ENCODE results near the gene WDR59. TPM values are rescaled to one million over a fixed set of nuclear protein-coding genes. Genes with fewer than 3 reads are reported as not detected.
"Not testable (repeated sequence)": the region's sequence is repeated elsewhere in the genome, so short reads cannot be mapped to it uniquely, and the experiment has no call there.

Gene WDR59
- total RNA-seq, 1 donor from 2014 or later, result 64.0 TPM

DNA sequence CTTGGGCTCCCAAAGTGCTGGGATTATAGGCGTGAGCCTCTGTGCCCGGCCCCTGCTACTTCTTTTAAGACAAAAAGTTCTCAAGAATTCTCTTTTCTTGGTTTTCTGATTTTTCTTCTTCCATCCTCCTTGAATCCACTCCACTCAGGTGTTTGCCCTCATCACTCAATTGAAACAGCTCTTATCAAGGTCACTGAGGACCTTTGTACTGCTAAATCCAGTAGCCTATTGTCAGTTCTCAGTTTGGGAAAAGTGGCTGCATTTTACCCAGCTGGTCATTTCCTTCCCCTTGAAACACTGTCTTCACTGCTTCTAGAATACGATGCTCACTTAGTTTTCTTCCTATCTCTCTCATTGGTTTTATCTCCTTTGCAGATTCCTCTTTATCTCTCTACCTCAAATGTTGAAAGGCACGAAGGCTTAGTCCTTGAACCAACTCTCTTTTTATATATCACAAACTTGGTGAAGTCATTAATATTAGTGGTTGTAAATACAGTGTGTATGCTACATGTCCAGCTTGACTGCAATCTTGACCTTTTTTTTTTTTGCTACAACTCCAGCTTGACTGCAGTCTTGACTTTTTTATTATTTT lies 43.7 kb upstream of the WDR59 start:
- H3K36me3 ChIP-seq, result no peaks in the 10 kb centered on the region
- H2AFZ ChIP-seq (replicated peaks), result no peak overlapping the region
- H3K4me1 ChIP-seq, result no peaks in the 10 kb centered on the region
- H3K9me3 ChIP-seq (ENCODE audit: low read depth), result no peaks in the 10 kb centered on the region
- H4K20me1 ChIP-seq (ENCODE audit: low read depth), result peaks cover 12% of the 10 kb centered on the region
- no peaks in the 10 kb centered on the region for H3F3A ChIP-seq (ENCODE audit: low read depth)
- H3K4me3 ChIP-seq, result no peak overlapping the region
- Mint-ChIP-seq H3K36me3 (peaks cover 14% of the 10 kb centered on the region), H3K27ac (no peak overlapping the region), H3K9me3 (peaks cover 22% of the 10 kb centered on the region), H3K4me1 (peaks cover 3% of the 10 kb centered on the region), H3K4me3 (no peak overlapping the region), H3K27me3 (ENCODE audit: insufficient read depth, low read depth) (no peaks in the 10 kb centered on the region)
- DNase-seq (ENCODE audit: low spot score), result no peak
- no peak overlapping the region for H3K4me2 ChIP-seq
- no peak overlapping the region for H3K27ac ChIP-seq
- no peaks in the 10 kb centered on the region for H3K27me3 ChIP-seq
- no peak for TF ChIP-seq EZH2 (IDR thresholded peaks at IDR 0.05)
- TF ChIP-seq EZH2phosphoT487 (IDR thresholded peaks at IDR 0.05), result no peak
- TF ChIP-seq, protein P1, sequence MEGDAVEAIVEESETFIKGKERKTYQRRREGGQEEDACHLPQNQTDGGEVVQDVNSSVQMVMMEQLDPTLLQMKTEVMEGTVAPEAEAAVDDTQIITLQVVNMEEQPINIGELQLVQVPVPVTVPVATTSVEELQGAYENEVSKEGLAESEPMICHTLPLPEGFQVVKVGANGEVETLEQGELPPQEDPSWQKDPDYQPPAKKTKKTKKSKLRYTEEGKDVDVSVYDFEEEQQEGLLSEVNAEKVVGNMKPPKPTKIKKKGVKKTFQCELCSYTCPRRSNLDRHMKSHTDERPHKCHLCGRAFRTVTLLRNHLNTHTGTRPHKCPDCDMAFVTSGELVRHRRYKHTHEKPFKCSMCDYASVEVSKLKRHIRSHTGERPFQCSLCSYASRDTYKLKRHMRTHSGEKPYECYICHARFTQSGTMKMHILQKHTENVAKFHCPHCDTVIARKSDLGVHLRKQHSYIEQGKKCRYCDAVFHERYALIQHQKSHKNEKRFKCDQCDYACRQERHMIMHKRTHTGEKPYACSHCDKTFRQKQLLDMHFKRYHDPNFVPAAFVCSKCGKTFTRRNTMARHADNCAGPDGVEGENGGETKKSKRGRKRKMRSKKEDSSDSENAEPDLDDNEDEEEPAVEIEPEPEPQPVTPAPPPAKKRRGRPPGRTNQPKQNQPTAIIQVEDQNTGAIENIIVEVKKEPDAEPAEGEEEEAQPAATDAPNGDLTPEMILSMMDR (IDR thresholded peaks at IDR 0.05), result no peak
- H3K79me2 ChIP-seq (ENCODE audit: low read depth), result peaks cover 99% of the 10 kb centered on the region
- H3K9ac ChIP-seq, result no peak overlapping the region

DNA sequence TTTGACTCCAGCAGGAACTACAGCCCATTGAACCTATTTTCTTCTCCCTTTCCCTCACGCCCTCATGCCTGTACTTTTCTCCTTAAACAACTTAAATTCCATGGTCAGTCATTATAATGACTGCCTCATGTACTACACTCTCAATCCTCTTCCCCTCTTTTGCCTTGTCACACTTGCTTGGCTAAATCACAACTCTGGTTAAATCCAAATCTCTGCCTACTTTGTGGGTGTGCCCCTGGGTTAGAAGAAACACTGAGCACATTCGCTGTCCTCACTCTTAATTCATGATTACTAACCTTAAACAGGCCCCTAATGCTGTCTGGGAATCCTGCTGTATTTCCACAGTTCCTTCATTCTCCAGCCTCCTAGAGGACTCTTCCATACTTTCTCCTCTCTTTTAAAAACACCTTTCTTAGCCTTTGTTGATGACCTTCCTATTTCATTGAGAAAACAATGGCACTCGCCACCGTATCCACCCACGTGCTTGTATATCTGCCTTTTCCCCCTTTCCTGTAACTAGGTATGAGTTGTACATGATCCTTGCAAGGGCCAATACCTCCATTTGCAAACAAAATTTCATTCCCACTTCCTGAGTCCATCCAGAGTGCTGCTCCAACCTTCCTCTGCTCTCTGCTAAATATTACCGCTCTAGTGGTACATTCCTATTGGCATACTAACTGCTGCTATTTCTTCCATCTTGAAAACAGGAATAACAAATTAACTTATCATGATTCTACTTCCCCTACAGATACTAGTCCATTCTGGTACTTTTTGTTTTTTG lies 42.8 kb upstream of the WDR59 start:
- TF ChIP-seq, protein P1 (IDR thresholded peaks at IDR 0.05), result no peak
- TF ChIP-seq EZH2 (IDR thresholded peaks at IDR 0.05) (no peak), EZH2phosphoT487 (IDR thresholded peaks at IDR 0.05) (no peak)
- Mint-ChIP-seq H3K36me3 (peaks cover 19% of the 10 kb centered on the region), H3K27me3 (ENCODE audit: insufficient read depth, low read depth) (no peaks in the 10 kb centered on the region), H3K27ac (no peak overlapping the region), H3K4me1 (peaks cover 3% of the 10 kb centered on the region), H3K9me3 (peaks cover 27% of the 10 kb centered on the region), H3K4me3 (no peak overlapping the region)
- Histone ChIP-seq H2AFZ (replicated peaks) (no peak overlapping the region), H4K20me1 (ENCODE audit: low read depth) (peaks cover 12% of the 10 kb centered on the region), H3K4me3 (no peak overlapping the region), H3K9ac (no peak overlapping the region), H3K36me3 (no peaks in the 10 kb centered on the region), H3K9me3 (ENCODE audit: low read depth) (no peaks in the 10 kb centered on the region), H3K4me2 (no peak overlapping the region), H3K79me2 (ENCODE audit: low read depth) (peaks cover 99% of the 10 kb centered on the region), H3K27ac (no peak overlapping the region), H3K27me3 (no peaks in the 10 kb centered on the region), H3F3A (ENCODE audit: low read depth) (no peaks in the 10 kb centered on the region), H3K4me1 (no peaks in the 10 kb centered on the region)
- no peak for DNase-seq (ENCODE audit: low spot score)

DNA sequence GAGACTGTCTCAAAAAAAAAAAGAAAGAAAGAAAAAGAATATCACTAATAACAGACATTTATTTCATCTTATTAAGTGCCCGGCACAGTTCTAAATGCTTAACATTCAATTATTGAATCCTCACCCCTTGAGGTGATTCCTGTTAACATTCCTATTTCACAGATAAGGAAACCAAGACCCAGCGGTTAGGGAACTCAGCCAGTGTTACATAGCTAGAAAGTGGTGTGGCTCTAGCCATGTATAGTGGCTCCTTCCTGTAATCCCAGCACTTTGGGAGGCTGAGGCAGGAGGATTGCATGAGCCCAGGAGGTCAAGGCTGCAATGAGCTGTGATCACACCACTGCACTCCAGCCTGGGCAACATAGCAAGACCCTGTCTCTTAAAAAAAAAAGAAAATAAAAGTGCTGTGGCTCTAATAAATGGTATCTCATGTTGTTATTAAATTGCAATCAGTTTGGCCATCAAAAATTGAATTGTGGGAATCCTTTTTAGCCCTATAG lies 42.0 kb upstream of the WDR59 start:
- no peaks in the 10 kb centered on the region for H3F3A ChIP-seq (ENCODE audit: low read depth)
- Mint-ChIP-seq H3K9me3 (peaks cover 26% of the 10 kb centered on the region), H3K4me3 (no peak overlapping the region), H3K27me3 (ENCODE audit: insufficient read depth, low read depth) (no peaks in the 10 kb centered on the region), H3K4me1 (peaks cover 3% of the 10 kb centered on the region), H3K36me3 (peaks cover 18% of the 10 kb centered on the region), H3K27ac (no peak overlapping the region)
- no peak overlapping the region for H3K4me2 ChIP-seq
- H2AFZ ChIP-seq (replicated peaks), result no peak overlapping the region
- no peaks in the 10 kb centered on the region for H3K27me3 ChIP-seq
- H4K20me1 ChIP-seq (ENCODE audit: low read depth), result peaks cover 8% of the 10 kb centered on the region
- no peaks in the 10 kb centered on the region for H3K4me1 ChIP-seq
- DNase-seq (ENCODE audit: low spot score), result no peak
- H3K36me3 ChIP-seq, result no peaks in the 10 kb centered on the region
- H3K4me3 ChIP-seq, result no peak overlapping the region
- TF ChIP-seq EZH2 (IDR thresholded peaks at IDR 0.05) (no peak), EZH2phosphoT487 (IDR thresholded peaks at IDR 0.05) (no peak)
- TF ChIP-seq, protein P1 (IDR thresholded peaks at IDR 0.05), result no peak
- no peaks in the 10 kb centered on the region for H3K9me3 ChIP-seq (ENCODE audit: low read depth)
- peaks cover 99% of the 10 kb centered on the region for H3K79me2 ChIP-seq (ENCODE audit: low read depth)
- no peak overlapping the region for H3K27ac ChIP-seq
- no peak overlapping the region for H3K9ac ChIP-seq

DNA sequence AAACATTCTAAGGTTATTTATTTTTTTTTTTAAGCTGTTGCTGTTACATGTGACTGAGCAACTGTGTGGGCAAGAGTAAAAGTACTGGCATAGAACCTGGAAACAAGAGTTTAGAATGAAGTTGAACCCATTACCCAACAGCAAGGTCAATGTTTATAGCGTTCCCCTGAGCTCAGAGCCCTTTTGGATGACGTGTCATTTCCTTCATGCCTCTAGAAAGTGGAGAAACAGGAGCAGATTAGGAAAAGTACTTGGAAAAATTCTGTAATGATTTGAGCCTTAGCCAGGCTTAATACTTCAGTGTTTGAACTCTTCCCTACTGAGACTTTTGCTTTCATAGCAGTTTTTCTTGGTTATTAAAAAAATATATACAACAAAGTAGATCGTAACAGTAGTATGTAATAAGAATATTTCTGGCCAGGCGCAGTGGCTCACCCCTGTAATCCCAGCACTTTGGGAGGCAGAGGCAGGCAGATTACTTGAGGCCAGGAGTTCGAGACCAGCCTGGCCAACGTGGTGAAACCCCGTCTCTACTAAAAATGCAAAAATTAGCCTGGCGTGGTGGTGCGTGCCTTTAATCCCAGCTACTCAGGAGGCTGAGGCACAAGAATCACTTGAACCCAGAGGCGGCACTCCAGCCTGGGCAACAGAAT lies 41.4 kb upstream of the WDR59 start:
- not testable (repeated sequence) for H3K27ac Mint-ChIP-seq; H4K20me1 ChIP-seq (ENCODE audit: low read depth); H3K4me3 ChIP-seq; H3K27me3 Mint-ChIP-seq (ENCODE audit: insufficient read depth, low read depth); H2AFZ ChIP-seq (replicated peaks); H3K27me3 ChIP-seq; H3K4me3 Mint-ChIP-seq; H3K4me2 ChIP-seq; H3K9me3 ChIP-seq (ENCODE audit: low read depth); H3K36me3 ChIP-seq; H3K4me1 ChIP-seq; H3K9ac ChIP-seq; DNase-seq (ENCODE audit: low spot score); H3F3A ChIP-seq (ENCODE audit: low read depth); H3K27ac ChIP-seq; H3K4me1 Mint-ChIP-seq
- Mint-ChIP-seq H3K9me3 (peaks cover 30% of the 10 kb centered on the region), H3K36me3 (peaks cover 22% of the 10 kb centered on the region)
- peaks cover 99% of the 10 kb centered on the region for H3K79me2 ChIP-seq (ENCODE audit: low read depth)

Data from neural progenitor cell (in vitro differentiated cells).